Measurements from ENCODE around the gene MED13L.
"Not testable (repeated sequence)": the region's sequence is repeated elsewhere in the genome, so short reads cannot be mapped to it uniquely, and the experiment has no call there.

The MED13L gene

GRCh38 chr12:115988625-115989563 is 288.6 kb downstream of the MED13L start:
- in situ Hi-C loops (cut with MboI; ENCODE audit: low sequenced_read_pairs) = no loop called here

GRCh38 chr12:115988212-115988611 is 289.3 kb downstream of the MED13L start:
- in situ Hi-C loops (cut with MboI; ENCODE audit: low sequenced_read_pairs) = no loop called here

GRCh38 chr12:115984616-115985015 is 292.9 kb downstream of the MED13L start:
- in situ Hi-C loops (cut with MboI; ENCODE audit: low sequenced_read_pairs) = no loop called here

- in situ Hi-C loops (cut with MboI; ENCODE audit: low sequenced_read_pairs) = no loop called here
Measured at GRCh38 chr12:115983226-115983798, 294.2 kb downstream of the MED13L start.

GRCh38 chr12:115980339-115980738 is 297.2 kb downstream of the MED13L start:
- in situ Hi-C loops (cut with MboI; ENCODE audit: low sequenced_read_pairs) = no loop called here

GRCh38 chr12:115979851-115980250 is 297.6 kb downstream of the MED13L start:
- in situ Hi-C loops (cut with MboI; ENCODE audit: low sequenced_read_pairs) = no loop called here

- in situ Hi-C loops (cut with MboI; ENCODE audit: low sequenced_read_pairs) = no loop called here
Measured at GRCh38 chr12:115979351-115979750, 298.1 kb downstream of the MED13L start.

- in situ Hi-C loops (cut with MboI; ENCODE audit: low sequenced_read_pairs) = not testable (repeated sequence)
Measured at GRCh38 chr12:115976829-115977228, 300.7 kb downstream of the MED13L start.

- in situ Hi-C loops (cut with MboI; ENCODE audit: low sequenced_read_pairs) = no loop called here
Measured at GRCh38 chr12:115975411-115975810, 302.1 kb downstream of the MED13L start.

- in situ Hi-C loops (cut with MboI; ENCODE audit: low sequenced_read_pairs) = no loop called here
Measured at GRCh38 chr12:115973968-115974724, 303.3 kb downstream of the MED13L start.

- in situ Hi-C loops (cut with MboI; ENCODE audit: low sequenced_read_pairs) = no loop called here
Measured at GRCh38 chr12:115973066-115973465, 304.4 kb downstream of the MED13L start.

GRCh38 chr12:115972241-115972640 is 305.3 kb downstream of the MED13L start:
- in situ Hi-C loops (cut with MboI; ENCODE audit: low sequenced_read_pairs) = no loop called here

- in situ Hi-C loops (cut with MboI; ENCODE audit: low sequenced_read_pairs) = no loop called here
Measured at GRCh38 chr12:115968211-115968610, 309.3 kb downstream of the MED13L start.

GRCh38 chr12:115966376-115966775 is 311.1 kb downstream of the MED13L start:
- in situ Hi-C loops (cut with MboI; ENCODE audit: low sequenced_read_pairs) = no loop called here

- in situ Hi-C loops (cut with MboI; ENCODE audit: low sequenced_read_pairs) = no loop called here
Measured at GRCh38 chr12:115964626-115965025, 312.9 kb downstream of the MED13L start.

- in situ Hi-C loops (cut with MboI; ENCODE audit: low sequenced_read_pairs) = no loop called here
Measured at GRCh38 chr12:115964214-115964613, 313.3 kb downstream of the MED13L start.

- in situ Hi-C loops (cut with MboI; ENCODE audit: low sequenced_read_pairs) = no loop called here
Measured at GRCh38 chr12:115962216-115962615, 315.3 kb downstream of the MED13L start.

- in situ Hi-C loops (cut with MboI; ENCODE audit: low sequenced_read_pairs) = no loop called here
Measured at GRCh38 chr12:115960868-115961802, 316.4 kb downstream of the MED13L start.

- in situ Hi-C loops (cut with MboI; ENCODE audit: low sequenced_read_pairs) = no loop called here
Measured at GRCh38 chr12:115957686-115958290, 319.7 kb downstream of the MED13L start.

- in situ Hi-C loops (cut with MboI; ENCODE audit: low sequenced_read_pairs) = no loop called here
Measured at GRCh38 chr12:115956659-115957058, 320.8 kb downstream of the MED13L start.

All from HL-60/S4 treated with retinoic acid at 250 ng/mL for 4 days and 3 days (cell line).